Measurements from ENCODE around the gene SEMA3G.

DNA sequence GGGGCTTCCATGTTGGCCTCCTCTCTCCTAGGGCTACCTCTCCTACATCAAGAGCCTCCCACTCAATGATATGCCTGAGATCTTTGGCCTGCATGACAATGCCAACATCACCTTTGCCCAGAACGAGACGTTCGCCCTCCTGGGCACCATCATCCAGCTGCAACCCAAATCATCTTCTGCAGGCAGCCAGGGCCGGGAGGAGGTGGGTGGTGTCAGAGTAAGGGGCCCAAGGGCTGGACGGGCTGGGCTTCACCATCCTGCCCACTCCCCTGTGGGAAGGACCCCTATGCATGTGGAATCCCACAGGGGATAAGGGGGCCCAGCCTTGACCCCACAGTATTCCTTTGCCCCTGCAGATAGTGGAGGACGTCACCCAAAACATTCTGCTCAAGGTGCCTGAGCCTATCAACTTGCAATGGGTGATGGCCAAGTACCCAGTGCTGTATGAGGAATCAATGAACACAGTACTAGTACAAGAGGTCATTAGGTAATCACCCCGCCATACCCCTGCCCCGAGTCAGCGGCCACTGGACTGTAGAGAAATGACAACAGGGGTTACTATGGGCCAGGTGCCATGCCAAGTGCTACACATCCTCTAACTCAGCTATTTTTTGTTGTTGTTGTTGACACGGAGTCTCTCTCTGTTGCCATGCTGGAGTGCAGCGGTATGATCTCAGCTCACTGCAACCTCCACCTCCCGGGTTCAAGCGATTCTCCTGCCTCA lies 47.1 kb downstream of the SEMA3G start:
- TF ChIP-seq, protein P1, sequence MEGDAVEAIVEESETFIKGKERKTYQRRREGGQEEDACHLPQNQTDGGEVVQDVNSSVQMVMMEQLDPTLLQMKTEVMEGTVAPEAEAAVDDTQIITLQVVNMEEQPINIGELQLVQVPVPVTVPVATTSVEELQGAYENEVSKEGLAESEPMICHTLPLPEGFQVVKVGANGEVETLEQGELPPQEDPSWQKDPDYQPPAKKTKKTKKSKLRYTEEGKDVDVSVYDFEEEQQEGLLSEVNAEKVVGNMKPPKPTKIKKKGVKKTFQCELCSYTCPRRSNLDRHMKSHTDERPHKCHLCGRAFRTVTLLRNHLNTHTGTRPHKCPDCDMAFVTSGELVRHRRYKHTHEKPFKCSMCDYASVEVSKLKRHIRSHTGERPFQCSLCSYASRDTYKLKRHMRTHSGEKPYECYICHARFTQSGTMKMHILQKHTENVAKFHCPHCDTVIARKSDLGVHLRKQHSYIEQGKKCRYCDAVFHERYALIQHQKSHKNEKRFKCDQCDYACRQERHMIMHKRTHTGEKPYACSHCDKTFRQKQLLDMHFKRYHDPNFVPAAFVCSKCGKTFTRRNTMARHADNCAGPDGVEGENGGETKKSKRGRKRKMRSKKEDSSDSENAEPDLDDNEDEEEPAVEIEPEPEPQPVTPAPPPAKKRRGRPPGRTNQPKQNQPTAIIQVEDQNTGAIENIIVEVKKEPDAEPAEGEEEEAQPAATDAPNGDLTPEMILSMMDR (IDR thresholded peaks at IDR 0.05), result no peak
- TF ChIP-seq POLR2A (IDR thresholded peaks at IDR 0.05), result no peak
